SK-N-SH (cell line): Measurements from ENCODE around the gene TMEM269. TPM values are rescaled to one million over a fixed set of nuclear protein-coding genes. Genes with fewer than 3 reads are reported as not detected.

Experiments used
- CTCF ChIA-PET: fragments of 300-600, 350-600 bp; formaldehyde crosslinking; extraction: SDS; loops from one replicate; lab custom pipeline; 2021; lab: Yijun Ruan, JAX
- POLR2A ChIA-PET: fragments of 350-600 bp; sonication (Branson Sonifier 250); formaldehyde crosslinking; extraction: SDS; loops from one replicate; lab custom pipeline; 2020; ENCODE audit warnings: antibody characterized with exemption, inconsistent platforms; lab: Yijun Ruan, JAX
- DNase-seq: peaks from one replicate; pipeline ENCODE4 v3.0.0; 2012
- H2AFZ ChIP-seq: fragments of 200-600 bp; sonication (generic); 2 replicates; pipeline ENCODE4 v1.8.1; 2016; ENCODE audit warnings: antibody characterized with exemption, mild to moderate bottlenecking, low read depth
- H3F3A ChIP-seq: fragments of 200-600 bp; sonication (generic); replicated peaks from 2 replicates; pipeline ENCODE3; 2016; ENCODE audit warnings: antibody characterized with exemption, mild to moderate bottlenecking; ENCODE audit not compliant: insufficient read depth
- H3K27ac ChIP-seq, 2 experiments: fragments of 200-500 bp in 1 of 2; fragments of 200-600 bp in 1 of 2; sonication (Bioruptor generic) in 1 of 2; sonication (generic), shearing (Covaris generic) in 1 of 2; 2 replicates each; pipeline versions ENCODE4 v1.5.1 to v1.6.1; 2014 to 2016; ENCODE audit warnings: low read depth in 2 of 2, inconsistent platforms in 1 of 2, low read length in 1 of 2, mild to moderate bottlenecking in 1 of 2, mixed read lengths in 1 of 2
- H3K27me3 ChIP-seq: fragments of 200-600 bp; sonication (generic), shearing (Covaris generic); 2 replicates; pipeline ENCODE4 v1.6.1; 2016; ENCODE audit warnings: mixed run types; ENCODE audit not compliant: insufficient read depth
- H3K36me3 ChIP-seq, 2 experiments: fragments of 200-500 bp in 1 of 2; fragments of 200-600 bp in 1 of 2; sonication (Bioruptor generic) in 1 of 2; sonication (generic) in 1 of 2; replicated peaks in 1 of 2; 2 replicates each; pipeline versions ENCODE3 to v1.5.1; 2014 to 2016; ENCODE audit warnings: low read length in 1 of 2, mild to moderate bottlenecking in 1 of 2; ENCODE audit not compliant: insufficient read depth in 2 of 2, control insufficient read depth in 1 of 2
- H3K4me1 ChIP-seq, 2 experiments: fragments of 200-500 bp in 1 of 2; fragments of 200-600 bp in 1 of 2; sonication (Bioruptor generic) in 1 of 2; sonication (generic), shearing (Covaris generic) in 1 of 2; 2 replicates each; pipeline versions ENCODE4 v1.5.1 to v1.6.1; 2014 to 2016; ENCODE audit warnings: low read depth in 1 of 2, low read length in 1 of 2, mixed run types in 1 of 2; ENCODE audit not compliant: insufficient read depth in 2 of 2, control insufficient read depth in 1 of 2
- H3K4me2 ChIP-seq: fragments of 200-600 bp; sonication (generic), shearing (Covaris generic); 2 replicates; pipeline ENCODE4 v1.6.1; 2017; ENCODE audit warnings: mixed run types
- H3K4me3 ChIP-seq, 2 experiments: fragments of 200-500 bp in 1 of 2; fragments of 200-600 bp in 1 of 2; sonication (Bioruptor generic) in 1 of 2; sonication (generic), shearing (Covaris generic) in 1 of 2; 2 replicates each; pipeline versions ENCODE4 v1.5.1 to v1.8.1; 2014 to 2016; ENCODE audit warnings: low read depth in 2 of 2, inconsistent platforms in 1 of 2, low read length in 1 of 2, mild to moderate bottlenecking in 1 of 2, mixed read lengths in 1 of 2, moderate library complexity in 1 of 2
- H3K79me2 ChIP-seq: fragments of 200-600 bp; sonication (generic); 2 replicates; pipeline ENCODE4 v1.8.1; 2017; ENCODE audit warnings: mild to moderate bottlenecking; ENCODE audit not compliant: insufficient read depth
- H3K9ac ChIP-seq: fragments of 200-600 bp; sonication (generic); 2 replicates; pipeline ENCODE4 v1.6.1; 2017; ENCODE audit warnings: mixed run types
- H3K9me2 ChIP-seq: fragments of 200-600 bp; sonication (generic); 2 replicates; pipeline ENCODE4 v1.6.1; 2017; ENCODE audit warnings: mixed run types
- H3K9me3 ChIP-seq: fragments of 200-600 bp; sonication (generic); 2 replicates; pipeline ENCODE4 v1.6.1; 2017; ENCODE audit warnings: mixed run types, mild to moderate bottlenecking, moderate library complexity
- H4K20me1 ChIP-seq: fragments of 200-600 bp; sonication (generic); 2 replicates; pipeline ENCODE4 v1.6.1; 2017; ENCODE audit warnings: mild to moderate bottlenecking, mixed run types; ENCODE audit not compliant: insufficient read depth
- CHD2 ChIP-seq: fragments of 150-350 bp; IDR thresholded peaks from 2 replicates; pipeline ENCODE4 v1.6.1; 2018; ENCODE audit warnings: low read length; ENCODE audit not compliant: partially characterized antibody
- CTCF ChIP-seq: fragments of 200-600 bp; sonication (generic); IDR thresholded peaks from 2 replicates; pipeline ENCODE4 v1.6.1; 2017; ENCODE audit warnings: antibody characterized with exemption, mild to moderate bottlenecking, moderate library complexity
- EP300 ChIP-seq, 2 experiments: IDR thresholded peaks; 2 replicates each; pipeline versions ENCODE4 v1.4.0 to v1.6.1; 2012; ENCODE audit warnings: borderline replicate concordance in 1 of 2, low read depth in 1 of 2, low read length in 1 of 2
- FOXJ3 ChIP-seq: sonication (generic); formaldehyde crosslinking; IDR thresholded peaks from 2 replicates; pipeline ENCODE4 v1.5.1; 2020; ENCODE audit warnings: mild to moderate bottlenecking, missing genetic modification reagents
- GABPA ChIP-seq: IDR thresholded peaks from 2 replicates; pipeline ENCODE4 v1.4.0; 2012; ENCODE audit warnings: low read depth, mild to moderate bottlenecking
- JUND ChIP-seq: IDR thresholded peaks from 2 replicates; pipeline ENCODE4 v1.4.0; 2012
- MXI1 ChIP-seq: IDR thresholded peaks from 2 replicates; pipeline ENCODE4 v1.6.1; 2012; ENCODE audit warnings: mild to moderate bottlenecking, low read depth, low read length, improper control_type of control experiment
- POLR2AphosphoS5 ChIP-seq: IDR thresholded peaks from 2 replicates; pipeline ENCODE4 v1.6.1; 2012; ENCODE audit warnings: low read depth, low read length
- RFX5 ChIP-seq: IDR thresholded peaks from 2 replicates; pipeline ENCODE4 v1.6.1; 2012; ENCODE audit warnings: mild to moderate bottlenecking, improper control_type of control experiment, low read length
- RXRA ChIP-seq: IDR thresholded peaks from 2 replicates; pipeline ENCODE4 v1.4.0; 2012; ENCODE audit warnings: low read depth, mild to moderate bottlenecking, borderline replicate concordance
- SIN3A ChIP-seq: IDR thresholded peaks from 2 replicates; pipeline ENCODE4 v1.6.1; 2012; ENCODE audit warnings: low read depth, mild to moderate bottlenecking, low read length, moderate library complexity, borderline replicate concordance
- SMC3 ChIP-seq: IDR thresholded peaks from 2 replicates; pipeline ENCODE4 v1.6.1; 2012; ENCODE audit warnings: low read depth, low read length, improper control_type of control experiment
- TAF1 ChIP-seq: IDR thresholded peaks from 2 replicates; pipeline ENCODE4 v1.6.1; 2012; ENCODE audit warnings: low read depth, mild to moderate bottlenecking, low read length, moderate library complexity, borderline replicate concordance
- TCF12 ChIP-seq: IDR thresholded peaks from 2 replicates; pipeline ENCODE4 v1.4.0; 2012
- TEAD4 ChIP-seq: IDR thresholded peaks from 2 replicates; pipeline ENCODE4 v1.4.0; 2012; ENCODE audit warnings: mild to moderate bottlenecking, borderline replicate concordance; ENCODE audit not compliant: insufficient read depth
- ZBTB33 ChIP-seq: IDR thresholded peaks from 2 replicates; pipeline ENCODE4 v1.4.0; 2012; ENCODE audit warnings: low read depth, borderline replicate concordance
- whole genome bisulfite sequencing: methylation state at CpG from one replicate; pipeline ENCODE4 v1.1.6; 2017; ENCODE audit warnings: low lambda C conversion rate; 5-methylcytosine and 5-hydroxymethylcytosine counted together
- polyA plus RNA-seq, 3 experiments: library from polyadenylated mRNA; depleted of rRNA; stranded (reverse); fragments of >200 nt; gene quantifications; 2 replicates each; pipeline ENCODE4 v1.2.3, GENCODE V29; 2012

Gene TMEM269
- polyA plus RNA-seq, 1 of the 3 experiments (the other 2 are of a cell fraction): 0.05 TPM

- TF ChIP-seq RFX5 (no peak), CHD2 (no peak), CTCF (no peak)
- TF ChIP-seq, all 33 proteins: peak for 0
Measured at GRCh38 chr1:42834803-42835202, 50.0 kb downstream of the TMEM269 start (continued).

GRCh38 chr1:42835422-42835821, 50.6 kb downstream of the TMEM269 start:
- POLR2A ChIA-PET: interaction anchor here (0.6 to 5.4 kb wide), 3 partner anchors 10 to 57 kb away, joined by 3 to 26 read pairs (median 3); partner anchors contain the start of gene ZNF691
- H3K9me2 ChIP-seq: no peaks in the 10 kb centered on the region
- H3K27me3 ChIP-seq: no peaks in the 10 kb centered on the region
- TF ChIP-seq RXRA (no peak), POLR2AphosphoS5 (no peak), SIN3A (no peak), ZBTB33 (no peak), TAF1 (no peak), GABPA (no peak), EP300 (IDR thresholded peaks at IDR 0.05; ENCODE audit: borderline replicate concordance in 1 of 2, low read depth in 1 of 2, low read length in 1 of 2) (no peak), JUND (no peak), FOXJ3 (CRISPR knock-in tag) (no peak), TEAD4 (no peak), CTCF (no peak), SMC3 (no peak), MXI1 (no peak), RFX5 (no peak), TCF12 (no peak)
- CTCF ChIA-PET: interaction anchor here (1.0 to 1.6 kb wide), 3 partner anchors 11 to 238 kb away, joined by 3 to 7 read pairs (median 4); partner anchors contain the start of gene ZNF691
- H3K9ac ChIP-seq: no peak overlapping the region
- no peaks in the 10 kb centered on the region for H3K9me3 ChIP-seq
- H3K79me2 ChIP-seq: no peaks in the 10 kb centered on the region
- peaks cover 0 to 4% of the 10 kb centered on the region in 2 experiments for H3K36me3 ChIP-seq
- no peak overlapping the region for H3K27ac ChIP-seq
- no peak for DNase-seq
- no peaks in the 10 kb centered on the region for H3F3A ChIP-seq
- no peak overlapping the region for H3K4me3 ChIP-seq
- WGBS: 96% methylated on average over 2 of the region's 2 CpGs
- no peaks in the 10 kb centered on the region for H4K20me1 ChIP-seq
- no peak overlapping the region for H2AFZ ChIP-seq
- H3K4me2 ChIP-seq: no peak overlapping the region
- peaks cover 0 to 6% of the 10 kb centered on the region in 2 experiments; a peak in 1 of 4 replicates for H3K4me1 ChIP-seq
